H1 (cell line): ENCODE results near the gene COL5A2. TPM values are rescaled to one million over a fixed set of nuclear protein-coding genes. Genes with fewer than 3 reads are reported as not detected.

ENCODE experiments used
- CTCF ChIA-PET: fragments of 300-600 bp; sonication (Branson Sonifier 250); formaldehyde crosslinking; loops from one replicate; lab custom pipeline; 2021; ENCODE audit not compliant: partially characterized antibody; lab: Charles Lee
- POLR2A ChIA-PET: fragments of 300-600 bp; sonication (Branson Sonifier 250); formaldehyde crosslinking; loops from one replicate; lab custom pipeline; 2021; ENCODE audit warnings: inconsistent platforms; ENCODE audit not compliant: partially characterized antibody; lab: Charles Lee
- DNase-seq, 2 experiments: peaks; one replicate each; pipeline versions ENCODE4 v3.0.0 to v3.0.0-alpha.2; 2010 to 2022; ENCODE audit warnings: low spot score in 2 of 2, low read depth in 1 of 2, mixed read lengths in 1 of 2
- FAIRE-seq: peaks from 2 replicates; lab custom pipeline; 2011; peaks lifted over from hg19 to GRCh38; lab: Jason Lieb, UNC
- H2AFZ ChIP-seq: 2 replicates; pipeline ENCODE4 v1.8.1; 2012; ENCODE audit warnings: low read length, inconsistent platforms
- H2AK5ac ChIP-seq: 2 replicates; pipeline ENCODE4 v1.6.1; 2013; ENCODE audit warnings: low read depth, low read length
- H2BK120ac ChIP-seq: replicated peaks from 2 replicates; pipeline ENCODE3; 2013; ENCODE audit warnings: low read depth, low read length, inconsistent platforms
- H2BK12ac ChIP-seq: 2 replicates; pipeline ENCODE4 v1.6.1; 2013; ENCODE audit warnings: low read depth, low read length
- H2BK15ac ChIP-seq: 2 replicates; pipeline ENCODE4 v1.6.1; 2013; ENCODE audit warnings: low read length
- H2BK20ac ChIP-seq: 2 replicates; pipeline ENCODE4 v1.6.1; 2013; ENCODE audit warnings: low read length
- H2BK5ac ChIP-seq: 2 replicates; pipeline ENCODE4 v1.6.1; 2013; ENCODE audit warnings: low read depth, low read length
- H3K14ac ChIP-seq: 2 replicates; pipeline ENCODE4 v1.6.1; 2013; ENCODE audit warnings: inconsistent platforms; ENCODE audit not compliant: insufficient read length
- H3K18ac ChIP-seq: 2 replicates; pipeline ENCODE4 v1.6.1; 2013; ENCODE audit warnings: low read length; ENCODE audit errors: extremely low read depth
- H3K23ac ChIP-seq: 2 replicates; pipeline ENCODE4 v1.6.1; 2013; ENCODE audit warnings: inconsistent platforms; ENCODE audit not compliant: insufficient read length
- H3K23me2 ChIP-seq: 2 replicates; pipeline ENCODE4 v1.6.1; 2013; ENCODE audit warnings: low read depth, low read length
- H3K27ac ChIP-seq: 2 replicates; pipeline ENCODE4 v1.6.1; 2011; ENCODE audit warnings: low read depth, low read length, inconsistent platforms
- H3K27me3 ChIP-seq, 4 experiments: replicated peaks in 1 of 4; 1 replicate in 1 of 4; 2 replicates in 3 of 4; pipeline versions ENCODE4 v1.6.1 to v1.8.1; 2011 to 2013; ENCODE audit warnings: low read length in 3 of 4, mild to moderate bottlenecking in 3 of 4, inconsistent platforms in 2 of 4, mixed read lengths in 2 of 4, moderate library complexity in 1 of 4; ENCODE audit not compliant: control insufficient read depth in 3 of 4, insufficient read depth in 3 of 4; ENCODE audit errors: extremely low read depth in 1 of 4
- H3K36me3 ChIP-seq, 4 experiments: 2 replicates each; pipeline versions ENCODE4 v1.6.1 to v1.8.1; 2011 to 2013; ENCODE audit warnings: mild to moderate bottlenecking in 4 of 4, low read length in 3 of 4, moderate library complexity in 2 of 4, control low read depth in 1 of 4, inconsistent platforms in 1 of 4; ENCODE audit not compliant: insufficient read depth in 4 of 4, control insufficient read depth in 2 of 4
- H3K4ac ChIP-seq: replicated peaks from 2 replicates; pipeline ENCODE3; 2013; ENCODE audit warnings: low read length, low read depth, mixed read lengths, inconsistent platforms; ENCODE audit not compliant: insufficient read length
- H3K4me1 ChIP-seq, 4 experiments: replicated peaks in 1 of 4; 1 replicate in 1 of 4; 2 replicates in 3 of 4; pipeline versions ENCODE4 v1.6.1 to v1.8.1; 2011 to 2013; ENCODE audit warnings: low read length in 3 of 4, inconsistent platforms in 2 of 4, mixed read lengths in 1 of 4; ENCODE audit not compliant: insufficient read depth in 4 of 4, control insufficient read depth in 3 of 4
- H3K4me2 ChIP-seq, 2 experiments: 2 replicates each; pipeline versions ENCODE4 v1.6.1 to v1.8.1; 2011 to 2013; ENCODE audit warnings: low read depth in 2 of 2, low read length in 2 of 2, control low read depth in 1 of 2, inconsistent platforms in 1 of 2, mild to moderate bottlenecking in 1 of 2; ENCODE audit not compliant: insufficient read depth in 1 of 2
- H3K4me3 ChIP-seq, 4 experiments: fragments of 200-600, 300-600 bp in 1 of 4; sonication (generic), shearing (Covaris generic), sonication (Bioruptor Twin) in 1 of 4; 2 replicates each; pipeline versions ENCODE4 v1.5.1 to v1.8.1; 2011 to 2016; ENCODE audit warnings: low read length in 4 of 4, low read depth in 3 of 4, control low read depth in 2 of 4, inconsistent platforms in 2 of 4, mild to moderate bottlenecking in 2 of 4, mixed read lengths in 1 of 4, moderate library complexity in 1 of 4; ENCODE audit not compliant: insufficient read depth in 2 of 4; ENCODE audit errors: extremely low read depth in 1 of 4
- H3K56ac ChIP-seq: replicated peaks from 2 replicates; pipeline ENCODE3; 2013; ENCODE audit warnings: low read depth, mild to moderate bottlenecking, mixed read lengths, low read length, inconsistent platforms; ENCODE audit not compliant: insufficient read length
- H3K79me1 ChIP-seq: 2 replicates; pipeline ENCODE4 v1.6.1; 2013; ENCODE audit warnings: low read depth, low read length, control low read depth
- H3K79me2 ChIP-seq, 2 experiments: 2 replicates each; pipeline versions ENCODE4 v1.6.1 to v1.8.1; 2012 to 2013; ENCODE audit warnings: low read length in 2 of 2, mild to moderate bottlenecking in 2 of 2, inconsistent platforms in 1 of 2; ENCODE audit not compliant: insufficient read depth in 2 of 2, control insufficient read depth in 1 of 2
- H3K9ac ChIP-seq, 4 experiments: replicated peaks in 1 of 4; 1 replicate in 1 of 4; 2 replicates in 3 of 4; pipeline versions ENCODE4 v1.6.1 to v1.8.1; 2011 to 2013; ENCODE audit warnings: low read depth in 3 of 4, low read length in 3 of 4, control low read depth in 2 of 4, mild to moderate bottlenecking in 2 of 4, moderate library complexity in 2 of 4, inconsistent platforms in 1 of 4; ENCODE audit errors: extremely low read depth in 1 of 4
- H3K9me3 ChIP-seq, 2 experiments: 2 replicates each; pipeline versions ENCODE4 v1.6.1 to v1.8.1; 2012 to 2013; ENCODE audit warnings: mild to moderate bottlenecking in 2 of 2, moderate library complexity in 2 of 2, control low read depth in 1 of 2, inconsistent platforms in 1 of 2, low read depth in 1 of 2, low read length in 1 of 2, mixed read lengths in 1 of 2; ENCODE audit not compliant: insufficient read depth in 2 of 2
- H4K20me1 ChIP-seq, 2 experiments: replicated peaks in 1 of 2; 2 replicates each; pipeline versions ENCODE3 to v1.8.1; 2011 to 2013; ENCODE audit warnings: inconsistent platforms in 2 of 2, low read length in 2 of 2, mild to moderate bottlenecking in 1 of 2; ENCODE audit not compliant: insufficient read depth in 2 of 2, control insufficient read depth in 1 of 2
- H4K5ac ChIP-seq: 2 replicates; pipeline ENCODE4 v1.6.1; 2013; ENCODE audit warnings: low read length, low read depth, mixed read lengths, inconsistent platforms; ENCODE audit not compliant: insufficient read length
- H4K8ac ChIP-seq: 2 replicates; pipeline ENCODE4 v1.8.0; 2013; ENCODE audit warnings: mild to moderate bottlenecking, moderate library complexity, low read length, inconsistent platforms; ENCODE audit not compliant: insufficient read depth; ENCODE audit errors: extremely low read depth
- H4K91ac ChIP-seq: replicated peaks from 2 replicates; pipeline ENCODE3; 2013; ENCODE audit warnings: low read length, mixed read lengths, inconsistent platforms; ENCODE audit not compliant: insufficient read length
- ATF3 ChIP-seq: IDR thresholded peaks from 2 replicates; pipeline ENCODE4 v1.6.1; 2011; ENCODE audit warnings: low read depth, mild to moderate bottlenecking, low read length; ENCODE audit not compliant: insufficient read depth
- CBX5 ChIP-seq: fragments of 300-800, 300-1000 bp; sonication (generic); IDR thresholded peaks from 2 replicates; pipeline ENCODE4 v1.7.1; 2016; ENCODE audit warnings: antibody characterized with exemption, low read length, low read depth
- CHD2 ChIP-seq: IDR thresholded peaks from 2 replicates; pipeline ENCODE4 v1.6.1; 2012; ENCODE audit warnings: low read length, improper control_type of control experiment
- CTCF ChIP-seq, 3 experiments: IDR thresholded peaks; 1 replicate in 2 of 3; 2 replicates in 1 of 3; pipeline versions ENCODE4 v1.5.1 to v1.6.1; 2011; ENCODE audit warnings: low read length in 3 of 3, mild to moderate bottlenecking in 3 of 3, inconsistent platforms in 2 of 3, low read depth in 1 of 3, moderate library complexity in 1 of 3; ENCODE audit not compliant: insufficient read depth in 1 of 3; ENCODE audit errors: control extremely low read depth in 1 of 3
- EGR1 ChIP-seq: IDR thresholded peaks from 2 replicates; pipeline ENCODE4 v1.6.1; 2011; ENCODE audit warnings: low read depth, low read length, borderline replicate concordance
- HDAC2 ChIP-seq, 2 experiments: fragments of 300-600 bp in 1 of 2; sonication (generic) in 1 of 2; IDR thresholded peaks; 2 replicates each; pipeline ENCODE4 v1.6.1; 2011 to 2012; ENCODE audit warnings: low read depth in 2 of 2, low read length in 2 of 2, mild to moderate bottlenecking in 2 of 2, moderate library complexity in 2 of 2, borderline replicate concordance in 1 of 2, inconsistent platforms in 1 of 2
- NRF1 ChIP-seq: IDR thresholded peaks from 2 replicates; pipeline ENCODE4 v1.6.1; 2011; ENCODE audit warnings: mild to moderate bottlenecking, low read depth, low read length, improper control_type of control experiment
- POU5F1 ChIP-seq: IDR thresholded peaks from 2 replicates; pipeline ENCODE4 v1.6.1; 2011; ENCODE audit warnings: low read depth, mild to moderate bottlenecking, low read length, moderate library complexity
- RAD21 ChIP-seq, 2 experiments: IDR thresholded peaks in 1 of 2; conservative IDR thresholded peaks in 1 of 2; 2 replicates each; pipeline ENCODE4 v1.6.1; 2011; ENCODE audit warnings: low read depth in 2 of 2, low read length in 2 of 2, improper control_type of control experiment in 1 of 2, inconsistent platforms in 1 of 2, mild to moderate bottlenecking in 1 of 2, moderate library complexity in 1 of 2
- SP2 ChIP-seq: IDR thresholded peaks from 2 replicates; pipeline ENCODE4 v1.6.1; 2012; ENCODE audit warnings: mild to moderate bottlenecking, low read length, inconsistent platforms
- SP4 ChIP-seq: IDR thresholded peaks from 2 replicates; pipeline ENCODE4 v1.6.1; 2012; ENCODE audit warnings: low read length, inconsistent platforms
- WGBS, 2 experiments: shearing (Covaris generic) in 1 of 2; methylation state at CpG; one replicate each; pipeline versions ENCODE4 v1.1.6 to v1.1.7; 2013 to 2015; ENCODE audit warnings: low lambda C conversion rate in 2 of 2, mixed read lengths in 2 of 2, inconsistent platforms in 1 of 2, low coverage in 1 of 2, missing lambda C conversion rate in 1 of 2; ENCODE audit not compliant: insufficient replicate concordance in 2 of 2, insufficient coverage in 1 of 2, insufficient read length in 1 of 2; ENCODE audit errors: extremely low coverage in 1 of 2, missing lambda C conversion rate in 1 of 2; 5-methylcytosine and 5-hydroxymethylcytosine counted together
- polyA plus RNA-seq, 7 experiments: library from polyadenylated mRNA; depleted of rRNA in 3 of 7; stranded (reverse) in 5 of 7; unstranded in 2 of 7; fragments of >200 nt in 5 of 7; fragments of 200-250 nt in 2 of 7; gene quantifications; 1 replicate in 5 of 7; 2 replicates in 1 of 7; 4 replicates in 1 of 7; pipeline versions ENCODE4 v1.2.1 to v1.2.3, GENCODE V29; 2011 to 2013; ENCODE audit warnings: missing spikeins in 2 of 7, mixed read lengths in 2 of 7
- total RNA-seq: library from RNA; stranded (reverse); fragmentation: NEBNext Ultra II Directional; extraction: Animal tissue kit (Norgen Biotek cat#: 25700); gene quantifications from 2 replicates; pipeline ENCODE4 v1.2.1, GENCODE V29; 2021

COL5A2 gene
- total and polyA plus RNA-seq, 2 of the 8 experiments (the other 6 are each of a cell fraction or from before 2014, with no cell fraction given), result 4.7 to 24.2 TPM

DNA sequence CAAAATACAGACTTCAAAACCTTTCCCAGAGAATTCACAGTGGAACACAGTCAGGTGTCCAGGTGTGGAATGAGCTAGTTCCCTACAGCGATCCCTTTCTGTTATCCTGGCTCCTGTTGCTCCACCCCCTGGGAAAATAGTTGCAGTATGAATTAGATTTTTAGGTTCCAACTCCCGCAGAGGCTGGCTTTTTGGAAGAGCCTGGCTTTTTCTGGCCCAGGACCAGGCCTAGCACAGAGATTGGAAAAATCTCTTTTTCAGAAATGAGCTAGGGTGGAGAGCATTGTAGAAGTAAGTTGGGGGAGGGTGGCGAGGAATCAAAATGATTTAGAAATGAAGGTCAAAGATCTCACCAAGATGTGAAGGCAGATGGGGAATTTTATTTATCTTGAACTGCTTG is 27.1 kb downstream of the COL5A2 start:
- Histone ChIP-seq H2BK15ac (no peak overlapping the region), H2AK5ac (no peak overlapping the region), H3K14ac (no peak overlapping the region), H3K79me1 (no peaks in the 10 kb centered on the region), H4K5ac (no peak overlapping the region), H3K4ac (no peak overlapping the region), H2BK5ac (no peak overlapping the region), H2BK120ac (no peak overlapping the region), H3K27me3 (no peaks in the 10 kb centered on the region), H3K79me2 (no peaks in the 10 kb centered on the region), H2BK12ac (no peak overlapping the region), H4K20me1 (no peaks in the 10 kb centered on the region), H3K36me3 (no peaks in the 10 kb centered on the region), H2AFZ (no peak overlapping the region), H3K4me2 (no peak overlapping the region), H4K91ac (no peak overlapping the region), H3K9ac (no peak overlapping the region), H3K23ac (no peak overlapping the region), H2BK20ac (no peak overlapping the region), H3K9me3 (no peaks in the 10 kb centered on the region), H3K18ac (no peak overlapping the region), H3K4me1 (no peaks in the 10 kb centered on the region), H3K27ac (no peak overlapping the region), H4K8ac (no peak overlapping the region), H3K56ac (no peak overlapping the region), H3K4me3 (no peak overlapping the region), H3K23me2 (no peaks in the 10 kb centered on the region)
- CTCF ChIA-PET, result interaction anchor here (0.6 to 2.5 kb wide), 5 partner anchors 9 to 628 kb away, joined by 3 to 12 read pairs (median 6); partner anchors contain the start of gene COL5A2
- POLR2A ChIA-PET, result no interaction called here
- 91% methylated on average over 3 of the region's 3 CpGs; no CpG with 5 or more reads in 1 of the 2 experiments for WGBS, 2 experiments
- DNase-seq, result no peak
- FAIRE-seq, result no peak
- TF ChIP-seq SP2, result no peak
- no peak for TF ChIP-seq CTCF (IDR thresholded peaks at IDR 0.05; ENCODE audit: control extremely low read depth in 1 of 3, insufficient read depth in 1 of 3, low read depth in 1 of 3, low read length in 3 of 3)
- TF ChIP-seq HDAC2 (IDR thresholded peaks at IDR 0.05; ENCODE audit: borderline replicate concordance in 1 of 2, low read depth in 2 of 2, low read length in 2 of 2), result no peak
- TF ChIP-seq POU5F1, result no peak
- TF ChIP-seq ATF3, result no peak
- TF ChIP-seq CHD2, result no peak
- no peak for TF ChIP-seq NRF1
- no peak for TF ChIP-seq CBX5
- no peak for TF ChIP-seq RAD21 (IDR thresholded peaks at IDR 0.05 in 1 of 2, conservative IDR thresholded peaks at IDR 0.05 in 1 of 2; ENCODE audit: low read depth in 2 of 2, low read length in 2 of 2)
- no peak for TF ChIP-seq EGR1
- TF ChIP-seq SP4, result no peak
